GM04504 (cell line): ENCODE data around the gene KCNJ5.

ENCODE experiments used
- DNase-seq: peaks from one replicate; pipeline ENCODE4 v3.0.0-alpha.2; 2012; ENCODE audit warnings: low read depth

KCNJ5 gene

GRCh38 chr11:128890543-128891368, at the start of gene KCNJ5:
Gene KCNJ5, plus strand, starts transcription at chr11:128891356. Its CDS starts 19,918 bp downstream, at chr11:128911274.
- no peak for DNase-seq

GRCh38 chr11:128841461-128842072, 49.6 kb upstream of the KCNJ5 start:
- no peak for DNase-seq

GRCh38 chr11:128843198-128843785, 47.9 kb upstream of the KCNJ5 start:
- no peak for DNase-seq

GRCh38 chr11:128845334-128845780, 45.8 kb upstream of the KCNJ5 start:
- no peak for DNase-seq

- DNase-seq: no peak
These were observed 44.2 kb upstream of the KCNJ5 start for GRCh38 chr11:128846985-128847384.

- no peak for DNase-seq
These were observed 42.2 kb upstream of the KCNJ5 start for GRCh38 chr11:128848815-128849455.

GRCh38 chr11:128852327-128853023, 38.7 kb upstream of the KCNJ5 start:
- DNase-seq: no peak

GRCh38 chr11:128853559-128853958, 37.6 kb upstream of the KCNJ5 start:
- DNase-seq: no peak

- DNase-seq: no peak
These were observed 36.3 kb upstream of the KCNJ5 start for GRCh38 chr11:128854841-128855240.

GRCh38 chr11:128856241-128856640, 34.9 kb upstream of the KCNJ5 start:
- no peak for DNase-seq

GRCh38 chr11:128857341-128857740, 33.8 kb upstream of the KCNJ5 start:
- DNase-seq: no peak

GRCh38 chr11:128859563-128860441, 31.4 kb upstream of the KCNJ5 start:
- no peak for DNase-seq

GRCh38 chr11:128860571-128861361, 30.4 kb upstream of the KCNJ5 start:
- DNase-seq: peak; percentile 80

GRCh38 chr11:128862406-128862805, 28.8 kb upstream of the KCNJ5 start:
- no peak for DNase-seq

GRCh38 chr11:128862908-128863660, 28.1 kb upstream of the KCNJ5 start:
- DNase-seq: peak; percentile 62

- DNase-seq: peak; percentile 5
These were observed 25.7 kb upstream of the KCNJ5 start for GRCh38 chr11:128865490-128865889.

- DNase-seq: no peak
These were observed 23.9 kb upstream of the KCNJ5 start, which contains the start of gene KCNJ1 for GRCh38 chr11:128867277-128867676. Gene KCNJ1, minus strand, starts transcription at chr11:128867296. Its CDS starts 27,053 bp downstream, at chr11:128840243.

GRCh38 chr11:128868841-128869671, 22.1 kb upstream of the KCNJ5 start:
- no peak for DNase-seq
